Urinary bladder (tissue), 4 donors: Measurements from ENCODE around the gene SLC6A6. TPM values are rescaled to one million over a fixed set of nuclear protein-coding genes. Genes with fewer than 3 reads are reported as not detected.
A peak's percentile ranks its signal among the peaks of the same experiment; 100 is the strongest.

ENCODE experiments used
- DNase-seq: peaks from one replicate; pipeline ENCODE4 v3.0.0-alpha.2; 2015; ENCODE audit errors: extremely low spot score
- H3K27ac ChIP-seq: one replicate; pipeline ENCODE4 v1.5.1; 2013; ENCODE audit warnings: low read depth, mild to moderate bottlenecking, moderate library complexity
- H3K36me3 ChIP-seq: one replicate; pipeline ENCODE4 v1.6.1; 2013; ENCODE audit warnings: mild to moderate bottlenecking, moderate library complexity; ENCODE audit not compliant: insufficient read depth
- H3K4me1 ChIP-seq: one replicate; pipeline ENCODE4 v1.6.1; 2013; ENCODE audit warnings: mild to moderate bottlenecking, moderate library complexity; ENCODE audit not compliant: insufficient read depth
- H3K4me3 ChIP-seq: one replicate; pipeline ENCODE4 v1.5.1; 2013; ENCODE audit warnings: low read depth, low read length
- WGBS: extraction: QIAGEN DNeasy Blood & Tissue Kit; methylation state at CpG from one replicate; pipeline ENCODE4 v1.1.7; 2013; 5-methylcytosine and 5-hydroxymethylcytosine counted together
- polyA plus RNA-seq: library from polyadenylated mRNA; stranded (reverse); fragments of 200-250 nt; gene quantifications from one replicate; pipeline ENCODE4 v1.2.3, GENCODE V29; 2013
- total RNA-seq: library from RNA; depleted of rRNA; stranded (reverse); fragments of >200 nt; gene quantifications from one replicate; pipeline ENCODE4 v1.2.3, GENCODE V29; 2014
- donor health status: healthy with polysubstance abuse.
- donor health status: healthy.

SLC6A6 gene
- total and polyA plus RNA-seq, 2 donors, result 8.0 to 9.2 TPM

DNA sequence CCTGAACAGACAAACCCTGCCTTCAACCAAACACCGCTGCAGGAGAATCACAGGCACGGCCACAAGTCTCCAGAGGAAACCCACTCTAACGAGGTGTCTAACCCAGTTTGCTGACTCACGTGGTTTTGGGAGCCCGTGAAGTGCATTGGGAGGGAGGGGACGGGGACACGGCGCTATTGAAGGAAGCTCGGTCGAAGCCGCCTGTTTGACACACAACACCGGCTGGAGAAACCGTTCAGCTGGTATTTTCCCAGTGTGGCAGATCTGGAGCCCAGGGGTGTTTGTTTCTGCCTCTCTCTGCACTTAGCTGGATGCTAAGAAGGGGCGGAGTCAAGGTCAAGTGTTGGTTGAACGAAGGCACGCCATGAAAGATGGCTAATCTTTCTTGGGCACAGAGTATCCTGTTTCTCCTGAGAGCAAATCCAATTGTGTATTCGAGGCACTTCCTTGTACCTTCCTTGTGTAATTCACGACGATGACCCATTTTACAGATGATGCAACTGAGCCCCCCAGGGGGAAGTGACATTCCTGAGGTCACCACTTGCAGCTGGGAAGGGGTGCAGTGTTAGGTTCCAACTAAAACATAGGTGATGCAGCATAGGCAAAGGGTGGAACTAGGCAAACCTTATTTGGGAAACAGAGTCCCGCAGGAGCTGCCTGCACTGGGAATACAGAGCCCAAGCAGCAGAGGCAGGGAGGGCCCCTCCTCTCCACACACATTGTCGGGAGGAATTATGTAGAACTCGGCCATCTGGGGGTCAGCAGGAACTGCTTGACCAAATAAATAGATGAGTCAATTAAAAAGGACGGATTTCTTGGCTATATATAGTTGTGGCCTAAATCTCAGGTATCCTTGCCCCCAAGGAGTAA, 22.5 kb downstream of the SLC6A6 start:
- H3K36me3 ChIP-seq, result no peaks in the 10 kb centered on the region
- no peak overlapping the region for H3K4me3 ChIP-seq
- WGBS, result 82% methylated on average over 23 of the region's 23 CpGs
- H3K4me1 ChIP-seq, result no peaks in the 10 kb centered on the region
- DNase-seq, result no peak
- no peak overlapping the region for H3K27ac ChIP-seq

DNA sequence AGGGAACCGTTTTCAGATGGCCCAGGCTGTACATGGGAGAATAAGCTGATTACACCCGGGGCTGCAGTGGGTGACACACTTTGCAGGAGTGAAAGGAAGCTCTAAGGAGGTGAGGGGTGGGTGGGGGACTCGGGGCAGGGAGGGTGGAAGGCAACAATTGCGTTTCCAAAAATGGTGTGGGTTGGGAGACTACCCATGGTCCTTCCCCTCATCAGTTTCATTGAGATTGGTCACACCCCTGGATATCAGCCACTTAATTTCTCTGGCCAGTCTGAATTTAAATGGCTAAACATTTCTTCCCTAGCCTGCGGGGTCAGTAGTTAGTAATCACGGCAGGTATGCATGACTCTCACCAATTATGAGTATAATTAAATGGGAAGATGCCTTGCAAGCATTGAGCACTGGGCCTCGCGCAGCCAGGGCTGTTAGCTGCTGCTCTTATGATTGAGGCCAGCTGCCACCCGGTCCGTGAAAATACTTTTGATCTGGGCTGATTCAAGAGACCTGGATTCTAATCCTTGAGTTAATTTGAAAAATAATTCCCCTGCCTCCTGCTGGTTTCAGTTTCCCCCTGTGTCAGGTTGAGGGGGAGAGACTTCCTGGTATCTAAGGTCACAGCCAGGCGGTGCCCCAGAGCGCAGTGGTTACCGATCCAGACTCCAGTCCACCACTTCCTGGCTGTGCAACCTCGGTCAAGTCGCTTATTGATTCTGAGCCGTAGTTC, 23.3 kb downstream of the SLC6A6 start:
- Histone ChIP-seq H3K4me3 (no peak overlapping the region), H3K36me3 (no peaks in the 10 kb centered on the region), H3K27ac (no peak overlapping the region), H3K4me1 (no peaks in the 10 kb centered on the region)
- no peak for DNase-seq
- WGBS, result 77% methylated on average over 16 of the region's 16 CpGs

DNA sequence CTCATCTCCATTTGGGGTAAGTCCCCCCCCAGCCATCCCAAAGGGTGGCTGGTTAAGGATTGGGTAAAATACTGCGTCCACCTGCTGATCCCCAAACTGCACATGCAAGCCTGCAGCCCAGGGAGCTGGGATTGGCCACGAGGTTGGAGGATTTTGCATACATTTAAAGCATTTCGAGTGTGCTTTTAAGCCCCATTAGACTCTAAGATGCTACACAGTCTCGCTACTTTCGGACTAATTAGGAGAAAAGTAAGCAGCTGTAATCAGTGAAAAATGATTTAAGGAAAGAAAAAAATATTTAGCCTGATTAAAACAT, 23.9 kb downstream of the SLC6A6 start:
- Histone ChIP-seq H3K27ac (no peak overlapping the region), H3K4me3 (no peak overlapping the region), H3K4me1 (no peaks in the 10 kb centered on the region), H3K36me3 (no peaks in the 10 kb centered on the region)
- 92% methylated on average over 5 of the region's 5 CpGs for WGBS
- DNase-seq, result no peak

DNA sequence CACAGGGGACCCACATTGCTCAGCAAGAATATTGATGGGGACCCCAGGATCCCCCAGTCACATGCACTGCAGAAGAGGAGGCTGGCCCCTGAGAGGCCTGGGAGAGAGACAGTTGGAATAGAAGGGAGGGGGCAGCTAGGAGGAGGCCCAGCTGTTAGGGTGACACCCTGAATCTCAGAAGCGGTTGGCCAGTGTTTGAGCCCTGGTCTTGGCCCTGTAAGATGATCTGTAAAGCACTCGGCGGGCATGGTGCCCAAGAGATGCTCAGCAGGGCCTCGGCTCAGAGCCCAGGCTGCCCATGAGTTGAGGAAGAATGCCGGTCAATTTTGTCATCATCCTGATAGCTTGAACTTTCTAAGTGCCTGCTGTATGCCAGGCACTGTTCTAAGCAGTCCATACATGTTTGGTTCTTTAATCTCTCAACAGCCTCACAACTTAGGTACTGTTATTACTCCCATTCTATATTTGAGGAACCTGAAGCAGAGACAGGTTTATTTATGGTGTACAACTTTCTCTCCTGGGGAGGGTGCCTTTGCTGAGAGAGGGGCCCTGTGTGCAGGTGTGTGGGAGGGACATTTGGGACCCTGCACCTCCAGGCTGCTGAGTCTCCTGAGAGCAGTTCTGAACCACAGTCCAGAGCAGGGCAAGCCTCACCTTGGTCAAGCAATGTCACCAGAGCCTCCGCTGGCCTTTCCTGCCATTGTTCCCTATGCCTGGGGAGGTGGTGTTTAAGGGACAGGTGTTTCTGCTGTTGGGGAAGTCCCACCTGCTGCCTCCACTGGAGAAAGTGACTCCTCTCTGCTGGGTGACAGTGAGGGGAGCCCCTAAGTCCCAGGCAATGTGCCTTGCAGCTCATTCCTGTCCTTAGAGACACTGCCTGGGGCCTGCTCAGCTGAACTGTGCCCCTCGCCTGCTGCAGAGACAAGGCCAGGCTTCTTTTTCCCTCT, 26.0 kb downstream of the SLC6A6 start:
- Histone ChIP-seq H3K27ac (no peak overlapping the region), H3K36me3 (no peaks in the 10 kb centered on the region)
- WGBS, result 81% methylated on average over 7 of the region's 7 CpGs

DNA sequence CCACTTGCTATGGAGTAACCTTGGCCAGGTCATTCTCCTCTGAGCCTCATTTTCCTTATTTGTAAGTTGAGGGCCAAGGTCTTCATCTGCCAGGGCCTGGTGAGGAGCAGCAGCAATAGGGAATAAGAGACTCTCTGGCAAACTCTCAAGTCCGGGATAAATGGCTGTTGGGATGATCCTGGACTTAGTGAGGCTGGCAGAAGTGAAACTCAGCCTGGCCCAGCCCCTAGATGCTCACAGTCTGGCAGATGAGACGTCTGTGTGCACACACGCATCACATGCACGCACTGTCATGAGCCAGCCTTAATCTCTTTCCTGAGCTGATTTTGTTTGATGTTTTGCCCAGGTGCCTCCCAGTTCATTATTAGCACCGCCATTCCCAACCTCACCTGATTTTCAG, 26.8 kb downstream of the SLC6A6 start:
- no peaks in the 10 kb centered on the region for H3K36me3 ChIP-seq
- WGBS, result 50% methylated on average over 5 of the region's 5 CpGs
- DNase-seq, result no peak

More for the DNA sequence above, 26.0 kb downstream of the SLC6A6 start:
- DNase-seq, result no peak
- H3K4me1 ChIP-seq, result peaks cover 2% of the 10 kb centered on the region
- H3K4me3 ChIP-seq, result no peak overlapping the region

DNA sequence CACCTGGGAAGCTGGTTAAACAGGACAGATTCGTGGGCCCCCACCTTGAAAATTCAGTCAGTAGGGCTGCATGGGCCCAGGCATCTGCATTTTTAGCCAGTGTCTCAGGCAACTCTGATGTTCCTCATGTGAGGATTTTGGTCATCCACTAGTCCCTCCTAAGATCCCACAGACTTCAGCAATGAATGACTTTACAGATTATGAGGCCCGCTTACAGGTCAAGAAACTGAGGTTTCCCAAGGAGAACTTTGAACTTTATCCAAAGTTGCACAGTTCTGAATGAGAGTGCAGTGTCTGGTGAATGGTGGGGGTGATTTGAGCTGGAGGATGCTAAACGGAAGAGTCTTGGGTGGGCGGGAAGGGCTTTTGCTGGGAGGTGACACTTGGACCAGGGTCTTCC, 27.2 kb downstream of the SLC6A6 start:
- H3K4me3 ChIP-seq, result no peak overlapping the region
- 97% methylated on average over 4 of the region's 4 CpGs for WGBS
- H3K4me1 ChIP-seq, result peaks cover 2% of the 10 kb centered on the region
- DNase-seq, result no peak
- H3K36me3 ChIP-seq, result no peaks in the 10 kb centered on the region
- H3K27ac ChIP-seq, result no peak overlapping the region

More for the DNA sequence above, 26.8 kb downstream of the SLC6A6 start:
- Histone ChIP-seq H3K4me3 (no peak overlapping the region), H3K27ac (no peak overlapping the region), H3K4me1 (peaks cover 2% of the 10 kb centered on the region)

DNA sequence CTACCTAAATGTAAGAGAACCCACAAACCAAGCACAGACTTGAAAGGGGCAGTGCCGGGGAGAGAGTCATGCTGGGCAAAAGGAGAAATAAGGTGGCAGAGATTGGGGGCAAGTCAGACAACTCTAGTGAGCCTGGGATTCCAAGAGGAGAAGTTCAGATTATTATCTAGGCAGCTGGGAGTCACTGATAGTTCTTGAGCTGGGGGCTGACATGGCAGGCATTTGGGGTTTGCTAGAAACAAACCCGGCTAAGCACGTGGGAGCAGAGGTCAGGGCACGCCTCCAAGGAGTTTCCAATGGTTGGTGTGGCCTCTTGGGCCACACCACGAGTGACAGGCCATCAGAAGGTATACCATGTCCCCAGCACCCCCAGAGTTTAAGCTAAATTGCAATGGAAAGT, 27.6 kb downstream of the SLC6A6 start:
- 72% methylated on average over 5 of the region's 5 CpGs for WGBS
- Histone ChIP-seq H3K4me3 (no peak overlapping the region), H3K36me3 (no peaks in the 10 kb centered on the region), H3K27ac (no peak overlapping the region), H3K4me1 (peaks cover 2% of the 10 kb centered on the region)
- DNase-seq, result no peak

DNA sequence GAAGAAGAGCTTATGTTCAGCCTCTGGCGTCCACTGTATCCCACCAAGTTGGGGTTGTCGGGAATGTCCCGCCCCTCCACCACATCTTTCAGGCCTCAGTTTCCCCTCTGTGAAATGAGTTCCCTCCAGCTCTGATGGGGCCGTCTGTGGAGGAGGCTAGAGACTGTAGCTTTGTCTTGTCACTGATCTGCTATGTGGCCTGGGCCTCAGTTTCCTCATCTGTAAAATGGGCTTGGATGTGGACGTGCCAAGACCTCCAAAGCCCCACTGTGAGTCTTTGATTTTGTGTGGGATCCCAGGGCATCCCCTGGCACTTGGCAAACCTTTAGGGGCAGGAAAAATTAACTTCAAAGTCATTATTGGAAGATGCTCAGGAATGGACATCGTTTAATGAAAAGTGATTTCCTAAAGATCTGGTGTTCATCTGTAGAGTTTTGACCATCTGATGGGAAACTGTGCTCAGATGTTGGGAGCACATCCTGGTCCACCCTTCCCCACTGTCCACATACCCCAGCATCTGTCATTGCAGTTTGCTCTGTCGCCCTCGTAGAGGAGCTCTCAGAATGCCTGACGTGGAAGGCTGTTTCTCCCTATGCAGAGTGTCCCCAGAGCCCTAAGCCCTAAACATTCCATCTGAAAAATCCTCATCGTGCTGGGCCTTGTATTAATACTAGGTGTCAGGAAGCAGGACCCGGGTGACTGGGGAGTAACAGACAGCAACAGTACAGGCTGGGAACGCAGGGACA, 28.5 kb downstream of the SLC6A6 start:
- DNase-seq, result no peak
- 86% methylated on average over 12 of the region's 12 CpGs for WGBS
- Histone ChIP-seq H3K36me3 (no peaks in the 10 kb centered on the region), H3K4me1 (peaks cover 2% of the 10 kb centered on the region), H3K4me3 (no peak overlapping the region), H3K27ac (peak overlapping the region; percentile 12)

DNA sequence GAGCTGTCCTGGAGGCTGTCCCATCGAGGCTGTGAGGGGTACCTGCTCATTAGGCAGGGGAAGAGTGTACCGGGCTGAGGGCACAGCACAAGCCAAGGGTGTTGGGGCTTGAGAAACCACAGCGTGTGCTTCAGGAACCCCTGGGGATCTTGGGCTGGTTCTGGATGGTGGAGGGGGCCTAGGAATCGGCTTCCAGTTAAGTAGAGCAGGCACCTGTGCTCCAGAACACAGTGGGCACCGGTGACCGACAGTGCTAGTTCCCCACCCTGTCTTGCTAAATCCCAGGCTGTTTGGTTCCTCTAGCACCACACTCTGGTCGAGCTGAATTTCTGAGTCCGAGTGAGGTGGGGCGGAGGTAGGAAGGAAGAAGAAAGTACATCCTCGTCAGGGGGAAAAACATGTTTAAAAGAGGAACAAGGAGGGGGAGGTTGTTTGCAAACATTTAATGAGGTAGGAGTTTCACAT, 29.1 kb downstream of the SLC6A6 start:
- no peak overlapping the region for H3K4me3 ChIP-seq
- H3K36me3 ChIP-seq, result no peaks in the 10 kb centered on the region
- 80% methylated on average over 10 of the region's 10 CpGs for WGBS
- H3K4me1 ChIP-seq, result peaks cover 2% of the 10 kb centered on the region
- no peak for DNase-seq
- H3K27ac ChIP-seq, result peak overlapping the region; percentile 12

DNA sequence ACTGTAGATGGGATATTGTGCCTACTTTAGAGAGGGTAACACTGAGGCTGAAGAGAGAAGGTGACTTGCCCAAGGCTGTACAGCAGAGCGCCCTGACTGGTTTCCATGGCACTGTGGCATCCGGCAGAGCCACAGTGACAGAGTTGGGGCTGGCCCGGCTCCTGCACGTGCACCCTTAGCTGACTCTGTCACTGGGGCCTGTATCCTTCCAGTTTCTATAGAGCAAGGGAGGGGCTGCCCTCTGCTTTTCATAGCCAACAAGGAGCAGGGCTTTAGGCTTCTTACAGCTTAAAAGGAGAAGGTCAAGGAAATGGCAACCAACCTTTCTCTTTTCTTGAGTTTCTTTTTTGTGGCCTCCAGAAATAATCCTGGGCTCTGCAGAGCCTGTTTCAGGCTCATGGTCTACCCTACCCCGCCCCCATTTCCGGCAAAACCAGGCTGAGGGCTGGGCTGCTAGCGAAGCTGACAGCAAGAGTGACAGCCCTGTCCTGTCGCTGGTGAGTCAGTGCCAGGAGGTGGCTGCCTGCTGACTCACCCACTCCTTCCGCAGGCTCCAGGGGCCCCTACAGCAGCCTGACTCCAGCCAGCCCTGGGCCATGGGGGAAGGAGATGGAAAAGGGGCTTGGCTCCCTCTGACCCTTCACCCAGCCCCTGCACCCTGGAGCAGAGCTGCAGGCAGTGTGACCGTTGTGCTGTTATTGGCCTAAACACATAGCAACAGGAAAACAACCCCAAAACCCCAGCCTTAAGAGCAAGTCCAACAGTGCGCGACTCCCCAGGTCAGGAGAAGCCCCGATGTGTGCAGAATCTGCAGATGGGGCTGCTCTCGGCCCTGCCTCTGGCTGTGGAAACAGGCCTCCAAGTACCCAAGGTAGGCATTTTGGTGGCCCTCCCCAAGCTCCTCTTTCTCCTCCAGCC, 29.8 kb downstream of the SLC6A6 start:
- H3K36me3 ChIP-seq, result no peaks in the 10 kb centered on the region
- WGBS, result 65% methylated on average over 14 of the region's 14 CpGs
- peak overlapping the region; percentile 39 for H3K27ac ChIP-seq
- H3K4me3 ChIP-seq, result no peak overlapping the region
- DNase-seq, result no peak
- H3K4me1 ChIP-seq, result peaks cover 2% of the 10 kb centered on the region

DNA sequence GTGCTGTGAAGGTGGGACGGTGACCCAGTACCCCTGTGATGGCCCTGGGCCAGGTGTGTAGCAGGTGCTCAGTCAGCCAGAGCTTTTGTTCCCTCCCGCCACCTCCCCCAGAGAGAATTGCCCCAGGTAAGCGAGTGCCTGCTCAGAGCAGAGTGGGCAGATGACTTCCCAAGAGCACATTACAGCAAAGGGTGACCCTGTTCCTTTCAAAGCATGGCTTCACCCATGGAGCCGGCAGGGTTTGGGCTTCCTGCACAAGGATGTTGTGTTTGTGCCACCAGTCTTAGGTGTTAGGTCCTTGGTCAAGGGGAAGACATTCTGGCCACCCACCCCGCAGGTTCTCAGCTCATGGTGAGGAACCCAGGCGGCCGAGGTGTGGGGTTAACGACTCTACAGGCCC, 30.7 kb downstream of the SLC6A6 start:
- WGBS, result 91% methylated on average over 8 of the region's 8 CpGs

DNA sequence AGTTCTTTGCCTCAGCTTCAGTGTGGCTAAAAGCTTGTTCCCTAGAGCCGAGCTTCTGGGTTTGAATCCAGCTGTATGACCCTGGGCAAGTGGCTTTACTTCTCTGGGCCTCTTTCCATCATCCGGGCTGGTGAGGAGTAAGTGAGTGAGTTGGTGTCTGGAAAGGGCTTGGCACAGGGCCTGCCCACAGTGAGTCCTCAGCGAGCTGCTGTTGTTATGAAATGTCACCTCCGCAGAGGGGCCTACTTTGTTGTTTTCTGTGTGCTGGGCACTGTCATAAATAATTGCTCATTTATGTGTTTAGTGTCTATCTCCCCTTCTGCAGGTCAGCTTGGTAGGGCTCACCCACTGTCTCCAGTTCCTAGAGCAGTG, 31.7 kb downstream of the SLC6A6 start:
- Histone ChIP-seq H3K27ac (no peak overlapping the region), H3K36me3 (no peaks in the 10 kb centered on the region), H3K4me3 (no peak overlapping the region), H3K4me1 (peaks cover 2% of the 10 kb centered on the region)
- no peak for DNase-seq
- 71% methylated on average over 4 of the region's 4 CpGs for WGBS

More for the DNA sequence above, 30.7 kb downstream of the SLC6A6 start:
- no peak for DNase-seq
- H3K4me1 ChIP-seq, result peaks cover 2% of the 10 kb centered on the region
- H3K27ac ChIP-seq, result peak overlapping the region; percentile 12
- no peak overlapping the region for H3K4me3 ChIP-seq
- H3K36me3 ChIP-seq, result no peaks in the 10 kb centered on the region
